Smooth muscle cell (in vitro differentiated cells): ENCODE data around the gene CLDN10. TPM values are rescaled to one million over a fixed set of nuclear protein-coding genes. Genes with fewer than 3 reads are reported as not detected.

Experiments
- DNase-seq: peaks from one replicate; lab custom pipeline; 2025; ENCODE audit not compliant: unreplicated experiment; lab: John Stamatoyannopoulos, UW
- H2AFZ ChIP-seq: fragments of 200-600 bp; sonication (generic); 2 replicates; pipeline ENCODE4 v1.6.0; 2016; ENCODE audit warnings: antibody characterized with exemption, low read depth, mild to moderate bottlenecking
- H3F3A ChIP-seq: fragments of 200-600 bp; sonication (generic); 2 replicates; pipeline ENCODE4 v1.6.0; 2017; ENCODE audit warnings: antibody characterized with exemption, low read depth
- H3K27ac ChIP-seq: fragments of 200-600 bp; sonication (generic); 2 replicates; pipeline ENCODE4 v1.5.1; 2016; ENCODE audit warnings: low read depth, mild to moderate bottlenecking
- H3K27me3 ChIP-seq: fragments of 200-600 bp; sonication (generic); 2 replicates; pipeline ENCODE4 v1.6.1; 2016; ENCODE audit warnings: low read depth, mild to moderate bottlenecking
- H3K36me3 ChIP-seq: fragments of 200-600 bp; sonication (generic); 2 replicates; pipeline ENCODE4 v1.5.1; 2016; ENCODE audit warnings: low read depth
- H3K4me1 ChIP-seq: fragments of 200-600 bp; sonication (generic); 2 replicates; pipeline ENCODE4 v1.5.1; 2016; ENCODE audit warnings: low read depth
- H3K4me2 ChIP-seq: fragments of 200-600 bp; sonication (generic); 2 replicates; pipeline ENCODE4 v1.6.0; 2016; ENCODE audit warnings: mild to moderate bottlenecking
- H3K4me3 ChIP-seq: fragments of 200-600 bp; sonication (generic); 2 replicates; pipeline ENCODE4 v1.5.1; 2016; ENCODE audit warnings: mild to moderate bottlenecking
- H3K79me2 ChIP-seq: fragments of 200-600 bp; sonication (generic); 2 replicates; pipeline ENCODE4 v1.6.0; 2016; ENCODE audit warnings: low read depth, mild to moderate bottlenecking
- H3K9ac ChIP-seq: fragments of 200-600 bp; sonication (generic); 2 replicates; pipeline ENCODE4 v1.6.0; 2016; ENCODE audit warnings: low read depth
- H3K9me3 ChIP-seq: fragments of 200-600 bp; sonication (generic); replicated peaks from 2 replicates; pipeline ENCODE4 v1.5.1; 2016; ENCODE audit warnings: low read depth
- H4K20me1 ChIP-seq: fragments of 200-600 bp; sonication (generic); 2 replicates; pipeline ENCODE4 v1.6.0; 2016; ENCODE audit warnings: low read depth
- WGBS: methylation state at CpG from one replicate; pipeline ENCODE4 v1.1.7; 2016; ENCODE audit warnings: low lambda C conversion rate; 5-methylcytosine and 5-hydroxymethylcytosine counted together
- polyA plus RNA-seq: library from polyadenylated mRNA; unstranded; fragments of >200 nt; fragmentation: Nextera tagmentation; extraction: Ambion mirVana; gene quantifications from 2 replicates; pipeline ENCODE4 v1.2.1, GENCODE V29; 2016
- total RNA-seq: library from RNA; depleted of rRNA; stranded (reverse); fragments of >200 nt; gene quantifications from 2 replicates; pipeline ENCODE4 v1.2.3, GENCODE V29; 2014
- TF ChIP-seq, protein P1 (sequence below): fragments of 200-600 bp; sonication (generic); IDR thresholded peaks from 2 replicates; pipeline ENCODE4 v1.5.1; 2017; ENCODE audit warnings: borderline replicate concordance, mild to moderate bottlenecking, antibody characterized with exemption; ENCODE audit not compliant: insufficient read depth, poor library complexity, severe bottlenecking

Gene CLDN10
- total and polyA plus RNA-seq, 2 experiments from 2014 or later = 1.5 TPM; not detected in 1

DNA sequence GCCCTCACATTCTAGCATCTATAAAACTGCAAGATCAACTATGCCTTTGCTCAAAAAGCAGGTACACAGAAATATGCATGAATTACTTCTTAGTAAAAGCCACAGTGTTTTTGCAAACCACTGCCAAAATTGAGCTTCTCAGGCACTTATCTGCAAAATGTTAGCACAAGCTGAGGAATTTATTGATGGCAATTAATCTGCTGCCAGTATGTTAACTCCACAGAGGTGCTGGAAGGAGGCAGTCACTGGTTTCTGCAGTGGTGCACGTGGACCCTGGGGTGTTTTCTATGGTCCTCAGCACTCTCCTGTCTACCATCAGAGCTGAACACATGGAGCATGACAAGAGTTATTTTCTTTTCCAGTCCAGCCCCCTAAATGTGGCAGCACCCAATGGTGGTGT, 44.2 kb downstream of the CLDN10 start:
- Histone ChIP-seq H3K4me3 (no peak overlapping the region), H2AFZ (no peak overlapping the region), H3K79me2 (no peaks in the 10 kb centered on the region), H3K36me3 (peaks cover 8% of the 10 kb centered on the region), H4K20me1 (no peaks in the 10 kb centered on the region), H3K27ac (no peak overlapping the region), H3K27me3 (no peaks in the 10 kb centered on the region), H3F3A (no peaks in the 10 kb centered on the region), H3K4me2 (no peak overlapping the region), H3K9ac (no peak overlapping the region), H3K4me1 (no peaks in the 10 kb centered on the region), H3K9me3 (no peaks in the 10 kb centered on the region)
- 73% methylated on average over 1 of the region's 1 CpG for WGBS
- DNase-seq = no peak
- TF ChIP-seq, protein P1, sequence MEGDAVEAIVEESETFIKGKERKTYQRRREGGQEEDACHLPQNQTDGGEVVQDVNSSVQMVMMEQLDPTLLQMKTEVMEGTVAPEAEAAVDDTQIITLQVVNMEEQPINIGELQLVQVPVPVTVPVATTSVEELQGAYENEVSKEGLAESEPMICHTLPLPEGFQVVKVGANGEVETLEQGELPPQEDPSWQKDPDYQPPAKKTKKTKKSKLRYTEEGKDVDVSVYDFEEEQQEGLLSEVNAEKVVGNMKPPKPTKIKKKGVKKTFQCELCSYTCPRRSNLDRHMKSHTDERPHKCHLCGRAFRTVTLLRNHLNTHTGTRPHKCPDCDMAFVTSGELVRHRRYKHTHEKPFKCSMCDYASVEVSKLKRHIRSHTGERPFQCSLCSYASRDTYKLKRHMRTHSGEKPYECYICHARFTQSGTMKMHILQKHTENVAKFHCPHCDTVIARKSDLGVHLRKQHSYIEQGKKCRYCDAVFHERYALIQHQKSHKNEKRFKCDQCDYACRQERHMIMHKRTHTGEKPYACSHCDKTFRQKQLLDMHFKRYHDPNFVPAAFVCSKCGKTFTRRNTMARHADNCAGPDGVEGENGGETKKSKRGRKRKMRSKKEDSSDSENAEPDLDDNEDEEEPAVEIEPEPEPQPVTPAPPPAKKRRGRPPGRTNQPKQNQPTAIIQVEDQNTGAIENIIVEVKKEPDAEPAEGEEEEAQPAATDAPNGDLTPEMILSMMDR = no peak

DNA sequence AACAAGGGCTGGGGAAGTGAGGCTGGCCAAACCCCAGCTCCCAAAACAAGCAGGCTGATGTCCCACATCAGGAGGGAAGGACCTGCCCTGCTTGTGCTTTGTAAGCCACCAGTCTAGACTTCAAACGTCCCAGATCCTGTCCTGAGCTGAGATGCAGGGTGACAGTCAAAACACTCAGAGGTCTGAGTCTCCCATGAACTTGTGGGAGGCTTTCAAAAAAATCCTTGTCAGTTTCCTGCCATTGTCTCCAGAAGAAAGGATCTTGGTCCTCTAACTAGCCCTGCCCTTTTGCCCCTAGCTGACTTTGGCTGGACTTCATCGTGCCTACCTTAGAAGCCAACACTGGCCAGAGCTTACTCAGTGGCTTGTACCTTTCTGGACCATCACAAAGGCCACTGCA, 48.7 kb downstream of the CLDN10 start:
- Histone ChIP-seq H3K4me1 (no peaks in the 10 kb centered on the region), H3K4me3 (no peak overlapping the region), H3F3A (no peaks in the 10 kb centered on the region), H3K36me3 (peaks cover 6% of the 10 kb centered on the region), H3K27ac (no peak overlapping the region), H3K9me3 (no peaks in the 10 kb centered on the region), H2AFZ (no peak overlapping the region), H3K4me2 (no peak overlapping the region), H3K9ac (no peak overlapping the region), H4K20me1 (no peaks in the 10 kb centered on the region), H3K27me3 (no peaks in the 10 kb centered on the region), H3K79me2 (no peaks in the 10 kb centered on the region)
- no peak for DNase-seq
- TF ChIP-seq, protein P1 = no peak
- WGBS = 89% methylated on average over 2 of the region's 2 CpGs

- over 99% methylated on average over 6 of the region's 6 CpGs for WGBS
- H3F3A ChIP-seq = no peaks in the 10 kb centered on the region
- TF ChIP-seq, protein P1 = no peak
- no peak overlapping the region for H3K9ac ChIP-seq
- H3K4me1 ChIP-seq = no peaks in the 10 kb centered on the region
- no peaks in the 10 kb centered on the region for H4K20me1 ChIP-seq
- H3K79me2 ChIP-seq = no peaks in the 10 kb centered on the region
- H3K36me3 ChIP-seq = peaks cover 6% of the 10 kb centered on the region
- H2AFZ ChIP-seq = no peak overlapping the region
- H3K4me2 ChIP-seq = no peak overlapping the region
- no peak for DNase-seq
- no peak overlapping the region for H3K4me3 ChIP-seq
- no peaks in the 10 kb centered on the region for H3K9me3 ChIP-seq
- no peaks in the 10 kb centered on the region for H3K27me3 ChIP-seq
- no peak overlapping the region for H3K27ac ChIP-seq
These were observed 49.4 kb downstream of the CLDN10 start for GRCh38 chr13:95601906-95602305.

- H3K4me2 ChIP-seq = no peak overlapping the region
- TF ChIP-seq, protein P1 = no peak
- no peak overlapping the region for H3K27ac ChIP-seq
These were observed 51.5 kb downstream of the CLDN10 start for GRCh38 chr13:95603887-95604555.

More at GRCh38 chr13:95603887-95604555, 51.5 kb downstream of the CLDN10 start:
- Histone ChIP-seq H3K9me3 (no peaks in the 10 kb centered on the region), H3K9ac (no peak overlapping the region), H4K20me1 (no peaks in the 10 kb centered on the region), H3F3A (no peaks in the 10 kb centered on the region), H3K79me2 (no peaks in the 10 kb centered on the region), H2AFZ (no peak overlapping the region), H3K4me3 (no peak overlapping the region), H3K4me1 (no peaks in the 10 kb centered on the region), H3K36me3 (peaks cover 6% of the 10 kb centered on the region), H3K27me3 (no peaks in the 10 kb centered on the region)
- DNase-seq = no peak
- WGBS = 90% methylated on average over 12 of the region's 12 CpGs
